ENCODE data around the gene PAPPA2.

Gene PAPPA2

DNA sequence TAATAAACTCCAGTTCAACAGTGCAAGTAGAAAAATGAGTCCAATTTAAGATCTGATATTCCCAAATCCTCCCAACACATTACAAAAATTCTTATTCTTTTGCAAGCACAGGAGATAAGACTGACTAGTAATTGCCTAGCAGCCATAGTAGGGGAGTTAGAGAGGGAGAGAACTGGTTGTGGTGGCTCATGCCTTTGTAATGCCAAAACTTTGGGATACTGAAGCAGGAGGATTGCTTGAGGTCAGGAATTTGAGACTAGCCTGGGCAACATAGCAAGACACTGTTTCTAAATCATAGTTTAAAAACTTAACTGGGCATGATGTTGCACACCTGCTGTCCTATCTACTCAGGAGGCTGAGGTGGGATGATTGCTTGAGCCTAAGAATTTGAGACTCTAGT lies 26.7 kb upstream of the PAPPA2 start:
- Histone ChIP-seq H3K4me2 (ENCODE audit: low read length) (no peak overlapping the region), H3K27ac (ENCODE audit: low read depth, low read length, poor library complexity, severe bottlenecking) (no peak overlapping the region), H3K9ac (ENCODE audit: low read length) (no peak overlapping the region), H3K9me2 (ENCODE audit: low read depth, low read length) (no peaks in the 10 kb centered on the region), H4K20me1 (ENCODE audit: insufficient read depth, low read length) (no peaks in the 10 kb centered on the region), H3K9me3 (ENCODE audit: low read length) (no peaks in the 10 kb centered on the region), H3K27me3 (ENCODE audit: insufficient read depth, low read length) (no peaks in the 10 kb centered on the region), H3K4me1 (ENCODE audit: insufficient read depth, low read length, severe bottlenecking) (no peaks in the 10 kb centered on the region), H3K36me3 (ENCODE audit: insufficient read depth, low read length) (no peaks in the 10 kb centered on the region), H2AFZ (ENCODE audit: low read length) (no peak overlapping the region), H3F3A (ENCODE audit: insufficient read depth, low read length) (no peaks in the 10 kb centered on the region), H3K4me3 (ENCODE audit: low read depth, low read length, poor library complexity, severe bottlenecking) (no peak overlapping the region), H3K79me2 (ENCODE audit: insufficient read depth, low read length) (no peaks in the 10 kb centered on the region)
- TF ChIP-seq, protein P1, sequence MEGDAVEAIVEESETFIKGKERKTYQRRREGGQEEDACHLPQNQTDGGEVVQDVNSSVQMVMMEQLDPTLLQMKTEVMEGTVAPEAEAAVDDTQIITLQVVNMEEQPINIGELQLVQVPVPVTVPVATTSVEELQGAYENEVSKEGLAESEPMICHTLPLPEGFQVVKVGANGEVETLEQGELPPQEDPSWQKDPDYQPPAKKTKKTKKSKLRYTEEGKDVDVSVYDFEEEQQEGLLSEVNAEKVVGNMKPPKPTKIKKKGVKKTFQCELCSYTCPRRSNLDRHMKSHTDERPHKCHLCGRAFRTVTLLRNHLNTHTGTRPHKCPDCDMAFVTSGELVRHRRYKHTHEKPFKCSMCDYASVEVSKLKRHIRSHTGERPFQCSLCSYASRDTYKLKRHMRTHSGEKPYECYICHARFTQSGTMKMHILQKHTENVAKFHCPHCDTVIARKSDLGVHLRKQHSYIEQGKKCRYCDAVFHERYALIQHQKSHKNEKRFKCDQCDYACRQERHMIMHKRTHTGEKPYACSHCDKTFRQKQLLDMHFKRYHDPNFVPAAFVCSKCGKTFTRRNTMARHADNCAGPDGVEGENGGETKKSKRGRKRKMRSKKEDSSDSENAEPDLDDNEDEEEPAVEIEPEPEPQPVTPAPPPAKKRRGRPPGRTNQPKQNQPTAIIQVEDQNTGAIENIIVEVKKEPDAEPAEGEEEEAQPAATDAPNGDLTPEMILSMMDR (IDR thresholded peaks at IDR 0.05; ENCODE audit: low read length) = no peak
- no peak for TF ChIP-seq EZH2 (IDR thresholded peaks at IDR 0.05; ENCODE audit: borderline replicate concordance, low read length)

DNA sequence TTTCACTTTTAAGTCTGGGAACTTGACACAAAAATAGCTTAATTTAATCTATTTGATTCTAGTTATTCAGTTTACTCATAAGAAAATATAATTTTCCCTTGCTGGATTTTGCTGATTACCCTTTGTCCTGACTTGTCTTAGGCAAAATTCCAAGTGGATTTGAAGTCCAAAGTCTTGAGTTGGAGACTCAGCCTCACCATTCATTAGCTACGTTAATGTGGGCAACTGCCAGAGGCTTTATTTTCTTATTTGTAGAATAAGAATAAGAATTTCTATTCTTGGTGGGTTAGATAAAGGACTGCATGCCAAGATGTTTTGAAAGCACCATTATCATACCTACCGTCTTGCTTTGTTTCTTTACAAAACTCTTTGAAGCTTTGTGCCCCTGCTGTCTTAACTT lies 22.8 kb upstream of the PAPPA2 start:
- no peaks in the 10 kb centered on the region for H3K9me2 ChIP-seq (ENCODE audit: low read depth, low read length)
- H3K4me2 ChIP-seq (ENCODE audit: low read length) = no peak overlapping the region
- H3K27me3 ChIP-seq (ENCODE audit: insufficient read depth, low read length) = no peaks in the 10 kb centered on the region
- H3K9ac ChIP-seq (ENCODE audit: low read length) = no peak overlapping the region
- no peaks in the 10 kb centered on the region for H3K9me3 ChIP-seq (ENCODE audit: low read length)
- TF ChIP-seq EZH2 (IDR thresholded peaks at IDR 0.05; ENCODE audit: borderline replicate concordance, low read length) = no peak
- TF ChIP-seq, protein P1 (IDR thresholded peaks at IDR 0.05; ENCODE audit: low read length) = no peak
- H3K27ac ChIP-seq (ENCODE audit: low read depth, low read length, poor library complexity, severe bottlenecking) = no peak overlapping the region
- no peak overlapping the region for H3K4me3 ChIP-seq (ENCODE audit: low read depth, low read length, poor library complexity, severe bottlenecking)
- H3K36me3 ChIP-seq (ENCODE audit: insufficient read depth, low read length) = no peaks in the 10 kb centered on the region
- H4K20me1 ChIP-seq (ENCODE audit: insufficient read depth, low read length) = no peaks in the 10 kb centered on the region
- H3F3A ChIP-seq (ENCODE audit: insufficient read depth, low read length) = no peaks in the 10 kb centered on the region
- H3K79me2 ChIP-seq (ENCODE audit: insufficient read depth, low read length) = no peaks in the 10 kb centered on the region
- no peak overlapping the region for H2AFZ ChIP-seq (ENCODE audit: low read length)
- no peaks in the 10 kb centered on the region for H3K4me1 ChIP-seq (ENCODE audit: insufficient read depth, low read length, severe bottlenecking)

DNA sequence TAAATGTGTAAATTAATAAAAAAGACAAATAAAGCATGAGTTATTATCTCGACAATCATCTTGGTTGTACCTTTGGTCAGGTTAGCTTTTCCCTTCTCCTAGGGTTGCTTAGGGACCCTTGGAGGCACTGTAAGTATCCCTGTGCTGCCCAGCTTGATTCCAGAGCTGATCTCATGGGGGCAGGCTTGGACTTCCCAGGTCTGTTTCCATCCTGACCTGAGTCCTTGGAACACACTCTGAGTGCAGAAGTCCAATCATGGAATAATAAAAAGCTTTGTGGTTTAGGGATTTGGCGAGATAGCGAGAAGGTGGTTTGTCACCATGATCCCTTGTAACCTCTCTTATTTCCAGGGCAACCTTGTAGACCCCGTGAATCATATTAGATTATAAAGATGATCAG lies 18.7 kb upstream of the PAPPA2 start:
- Histone ChIP-seq H4K20me1 (ENCODE audit: insufficient read depth, low read length) (no peaks in the 10 kb centered on the region), H3K27me3 (ENCODE audit: insufficient read depth, low read length) (no peaks in the 10 kb centered on the region), H3K4me2 (ENCODE audit: low read length) (no peak overlapping the region), H3K4me1 (ENCODE audit: insufficient read depth, low read length, severe bottlenecking) (no peaks in the 10 kb centered on the region), H3K4me3 (ENCODE audit: low read depth, low read length, poor library complexity, severe bottlenecking) (no peak overlapping the region), H3K9ac (ENCODE audit: low read length) (no peak overlapping the region), H3K36me3 (ENCODE audit: insufficient read depth, low read length) (no peaks in the 10 kb centered on the region), H3K9me3 (ENCODE audit: low read length) (no peaks in the 10 kb centered on the region), H3K9me2 (ENCODE audit: low read depth, low read length) (no peaks in the 10 kb centered on the region), H3K79me2 (ENCODE audit: insufficient read depth, low read length) (no peaks in the 10 kb centered on the region), H2AFZ (ENCODE audit: low read length) (no peak overlapping the region), H3F3A (ENCODE audit: insufficient read depth, low read length) (no peaks in the 10 kb centered on the region), H3K27ac (ENCODE audit: low read depth, low read length, poor library complexity, severe bottlenecking) (no peak overlapping the region)
- TF ChIP-seq, protein P1 (IDR thresholded peaks at IDR 0.05; ENCODE audit: low read length) = no peak
- TF ChIP-seq EZH2 (IDR thresholded peaks at IDR 0.05; ENCODE audit: borderline replicate concordance, low read length) = no peak
